HFF-Myc (cell line): ENCODE data around the gene LOXL1.

Experiments used
- DNase-seq: peaks from one replicate; pipeline ENCODE4 v3.0.0-alpha.2; 2011; ENCODE audit warnings: low read depth; ENCODE audit errors: extremely low read depth
- H3K4me3 ChIP-seq: replicated peaks from 2 replicates; pipeline ENCODE4 v1.5.1; 2011; ENCODE audit warnings: low read depth, mild to moderate bottlenecking, control low read depth, low read length
- CTCF ChIP-seq: IDR thresholded peaks from 2 replicates; pipeline ENCODE4 v1.5.1; 2012; ENCODE audit warnings: mild to moderate bottlenecking, low read depth, low read length, control low read depth; ENCODE audit errors: missing control alignments

The LOXL1 gene

GRCh38 chr15:73885954-73886700, 40.1 kb upstream of the LOXL1 start:
- DNase-seq = no peak
- no peak for TF ChIP-seq CTCF
- H3K4me3 ChIP-seq = no peak overlapping the region

- TF ChIP-seq CTCF = no peak
- no peak for DNase-seq
- no peak overlapping the region for H3K4me3 ChIP-seq
Measured at GRCh38 chr15:73886717-73887345, 39.4 kb upstream of the LOXL1 start.

- no peak for TF ChIP-seq CTCF
- H3K4me3 ChIP-seq = no peak overlapping the region
- DNase-seq = no peak
Measured at GRCh38 chr15:73887481-73887880, 38.8 kb upstream of the LOXL1 start.

GRCh38 chr15:73888224-73889041, 37.8 kb upstream of the LOXL1 start:
- DNase-seq = no peak
- no peak for TF ChIP-seq CTCF
- H3K4me3 ChIP-seq = no peak overlapping the region

GRCh38 chr15:73889053-73889761, 37.1 kb upstream of the LOXL1 start:
- H3K4me3 ChIP-seq = no peak overlapping the region
- TF ChIP-seq CTCF = no peak
- DNase-seq = no peak

GRCh38 chr15:73889762-73890124, 36.5 kb upstream of the LOXL1 start:
- DNase-seq = no peak
- no peak for TF ChIP-seq CTCF
- no peak overlapping the region for H3K4me3 ChIP-seq
